Neuron (in vitro differentiated cells): ENCODE results near the gene MARK4.
"Not testable (repeated sequence)": the region's sequence is repeated elsewhere in the genome, so short reads cannot be mapped to it uniquely, and the experiment has no call there.

ENCODE experiments used
- H2AFZ ChIP-seq: one replicate; pipeline ENCODE4 v1.6.1; 2013; ENCODE audit warnings: low read depth, mild to moderate bottlenecking, inconsistent platforms, low read length, moderate library complexity
- H3K27me3 ChIP-seq: one replicate; pipeline ENCODE4 v1.6.1; 2013; ENCODE audit warnings: low read length; ENCODE audit not compliant: insufficient read depth
- H3K36me3 ChIP-seq: one replicate; pipeline ENCODE4 v1.6.1; 2013; ENCODE audit warnings: low read length; ENCODE audit not compliant: insufficient read depth
- H3K4me1 ChIP-seq: one replicate; pipeline ENCODE4 v1.6.1; 2013; ENCODE audit warnings: low read length; ENCODE audit not compliant: insufficient read depth
- H3K4me3 ChIP-seq: 2 replicates; pipeline ENCODE4 v1.5.1; 2013; ENCODE audit warnings: mild to moderate bottlenecking, low read length, moderate library complexity
- H3K9me3 ChIP-seq: one replicate; pipeline ENCODE4 v1.6.1; 2013; ENCODE audit warnings: low read length

Gene MARK4

GRCh38 chr19:45306518-45307027, 55.5 kb downstream of the MARK4 start:
- Histone ChIP-seq H3K27me3 (no peaks in the 10 kb centered on the region), H3K9me3 (no peaks in the 10 kb centered on the region), H2AFZ (no peak overlapping the region), H3K4me1 (no peaks in the 10 kb centered on the region), H3K4me3 (no peak overlapping the region), H3K36me3 (no peaks in the 10 kb centered on the region)

- Histone ChIP-seq H2AFZ (no peak overlapping the region), H3K9me3 (no peaks in the 10 kb centered on the region), H3K27me3 (no peaks in the 10 kb centered on the region), H3K4me3 (no peak overlapping the region), H3K36me3 (no peaks in the 10 kb centered on the region), H3K4me1 (no peaks in the 10 kb centered on the region)
These were observed 56.3 kb downstream of the MARK4 start for GRCh38 chr19:45307361-45307760.

- H3K27me3 ChIP-seq, H3K4me1 ChIP-seq, H3K9me3 ChIP-seq, H3K4me3 ChIP-seq, H3K36me3 ChIP-seq, H2AFZ ChIP-seq: not testable (repeated sequence)
These were observed 58.3 kb downstream of the MARK4 start for GRCh38 chr19:45309322-45309721.

GRCh38 chr19:45311621-45312020, 60.5 kb downstream of the MARK4 start:
- no peaks in the 10 kb centered on the region for H3K9me3 ChIP-seq
- no peak overlapping the region for H2AFZ ChIP-seq
- H3K27me3 ChIP-seq: peaks cover 11% of the 10 kb centered on the region
- H3K36me3 ChIP-seq: no peaks in the 10 kb centered on the region
- H3K4me1 ChIP-seq: no peaks in the 10 kb centered on the region
- H3K4me3 ChIP-seq: no peak overlapping the region

- not testable (repeated sequence) for H3K4me3 ChIP-seq, H3K36me3 ChIP-seq, H3K4me1 ChIP-seq, H2AFZ ChIP-seq, H3K9me3 ChIP-seq
- H3K27me3 ChIP-seq: peaks cover 11% of the 10 kb centered on the region
These were observed 61.2 kb downstream of the MARK4 start for GRCh38 chr19:45312285-45312684.

- H3K27me3 ChIP-seq: peaks cover 11% of the 10 kb centered on the region
- H3K9me3 ChIP-seq: no peaks in the 10 kb centered on the region
- no peaks in the 10 kb centered on the region for H3K36me3 ChIP-seq
- H3K4me1 ChIP-seq: no peaks in the 10 kb centered on the region
- H3K4me3 ChIP-seq: no peak overlapping the region
- no peak overlapping the region for H2AFZ ChIP-seq
These were observed 63.7 kb downstream of the MARK4 start for GRCh38 chr19:45314708-45315245.

- no peak overlapping the region for H3K4me3 ChIP-seq
- peaks cover 11% of the 10 kb centered on the region for H3K27me3 ChIP-seq
- H3K4me1 ChIP-seq: no peaks in the 10 kb centered on the region
These were observed 64.2 kb downstream of the MARK4 start for GRCh38 chr19:45315304-45315703.

GRCh38 chr19:45320997-45321775, 70.1 kb downstream of the MARK4 start:
- Histone ChIP-seq H3K27me3 (peaks cover 27% of the 10 kb centered on the region), H3K4me3 (no peak overlapping the region), H3K4me1 (peaks cover 15% of the 10 kb centered on the region), H2AFZ (no peak overlapping the region), H3K36me3 (no peaks in the 10 kb centered on the region), H3K9me3 (no peaks in the 10 kb centered on the region)

More at GRCh38 chr19:45315304-45315703, 64.2 kb downstream of the MARK4 start:
- no peaks in the 10 kb centered on the region for H3K9me3 ChIP-seq
- H3K36me3 ChIP-seq: no peaks in the 10 kb centered on the region
- H2AFZ ChIP-seq: no peak overlapping the region

GRCh38 chr19:45321848-45322247, 70.8 kb downstream of the MARK4 start:
- Histone ChIP-seq H3K27me3 (peaks cover 27% of the 10 kb centered on the region), H3K4me3 (no peak overlapping the region), H3K36me3 (no peaks in the 10 kb centered on the region), H3K9me3 (no peaks in the 10 kb centered on the region), H3K4me1 (peaks cover 15% of the 10 kb centered on the region), H2AFZ (no peak overlapping the region)

GRCh38 chr19:45322311-45322710, 71.2 kb downstream of the MARK4 start:
- peaks cover 27% of the 10 kb centered on the region for H3K27me3 ChIP-seq
- peaks cover 15% of the 10 kb centered on the region for H3K4me1 ChIP-seq
- H3K36me3 ChIP-seq: no peaks in the 10 kb centered on the region
- no peak overlapping the region for H2AFZ ChIP-seq
- H3K9me3 ChIP-seq: no peaks in the 10 kb centered on the region
- H3K4me3 ChIP-seq: no peak overlapping the region

GRCh38 chr19:45322744-45323281, 71.7 kb downstream of the MARK4 start, which contains the start of gene CKM:
Gene CKM, minus strand, starts transcription at chr19:45322875. Its CDS starts 3,162 bp downstream, at chr19:45319713.
- Histone ChIP-seq H3K4me3 (no peak within 1 kb of the TSS), H3K36me3 (no peaks in the 10 kb centered on the region), H3K4me1 (peaks cover 15% of the 10 kb centered on the region), H3K27me3 (peaks cover 27% of the 10 kb centered on the region), H3K9me3 (no peaks in the 10 kb centered on the region), H2AFZ (peak within 1 kb of the TSS; percentile 10)

GRCh38 chr19:45323671-45324081, 72.6 kb downstream of the MARK4 start:
- no peak overlapping the region for H3K4me3 ChIP-seq
- peaks cover 27% of the 10 kb centered on the region for H3K27me3 ChIP-seq
- H3K4me1 ChIP-seq: peaks cover 15% of the 10 kb centered on the region
- no peaks in the 10 kb centered on the region for H3K36me3 ChIP-seq
- no peaks in the 10 kb centered on the region for H3K9me3 ChIP-seq
- peak overlapping the region; percentile 10 for H2AFZ ChIP-seq

- Histone ChIP-seq H3K4me1 (peaks cover 15% of the 10 kb centered on the region), H3K4me3 (no peak overlapping the region), H3K27me3 (peaks cover 27% of the 10 kb centered on the region), H3K9me3 (no peaks in the 10 kb centered on the region), H2AFZ (no peak overlapping the region), H3K36me3 (no peaks in the 10 kb centered on the region)
These were observed 73.4 kb downstream of the MARK4 start for GRCh38 chr19:45324349-45324907.
